IPS-18c (cell line): ENCODE measurements around the gene CTSF.

ENCODE experiments used
- H3K4me3 ChIP-seq: 2 replicates; pipeline ENCODE4 v1.7.0; 2013; ENCODE audit warnings: low read depth, mild to moderate bottlenecking, low read length, moderate library complexity; ENCODE audit not compliant: insufficient read depth
- H3K9me3 ChIP-seq: one replicate; pipeline ENCODE4 v1.6.1; 2013; ENCODE audit warnings: mild to moderate bottlenecking, low read length, moderate library complexity; ENCODE audit not compliant: control insufficient read depth, insufficient read depth

The CTSF gene

GRCh38 chr11:66564538-66564937 lies 3.9 kb downstream of the CTSF start:
- Histone ChIP-seq H3K4me3 (no peak overlapping the region), H3K9me3 (no peaks in the 10 kb centered on the region)

GRCh38 chr11:66563832-66564231 lies 4.6 kb downstream of the CTSF start:
- no peaks in the 10 kb centered on the region for H3K9me3 ChIP-seq
- no peak overlapping the region for H3K4me3 ChIP-seq

- Histone ChIP-seq H3K9me3 (no peaks in the 10 kb centered on the region), H3K4me3 (no peak overlapping the region)
Measured at GRCh38 chr11:66562907-66563583, 5.4 kb downstream of the CTSF start.

GRCh38 chr11:66562275-66562674 lies 6.1 kb downstream of the CTSF start:
- Histone ChIP-seq H3K4me3 (no peak overlapping the region), H3K9me3 (no peaks in the 10 kb centered on the region)

- Histone ChIP-seq H3K9me3 (no peaks in the 10 kb centered on the region), H3K4me3 (no peak overlapping the region)
Measured at GRCh38 chr11:66561975-66562248, 6.5 kb downstream of the CTSF start.

- no peak overlapping the region for H3K4me3 ChIP-seq
- no peaks in the 10 kb centered on the region for H3K9me3 ChIP-seq
Measured at GRCh38 chr11:66561178-66561974, 7.0 kb downstream of the CTSF start.

GRCh38 chr11:66559866-66560676 lies 8.3 kb downstream of the CTSF start:
- Histone ChIP-seq H3K4me3 (no peak overlapping the region), H3K9me3 (no peaks in the 10 kb centered on the region)

GRCh38 chr11:66559142-66559865 lies 9.1 kb downstream of the CTSF start:
- Histone ChIP-seq H3K4me3 (no peak overlapping the region), H3K9me3 (no peaks in the 10 kb centered on the region)

- Histone ChIP-seq H3K9me3 (no peaks in the 10 kb centered on the region), H3K4me3 (no peak overlapping the region)
Measured at GRCh38 chr11:66557733-66558326, 10.6 kb downstream of the CTSF start.

- no peaks in the 10 kb centered on the region for H3K9me3 ChIP-seq
- H3K4me3 ChIP-seq: no peak overlapping the region
Measured at GRCh38 chr11:66556086-66556485, 12.3 kb downstream of the CTSF start.

- Histone ChIP-seq H3K9me3 (no peaks in the 10 kb centered on the region), H3K4me3 (no peak overlapping the region)
Measured at GRCh38 chr11:66555416-66555815, 13.0 kb downstream of the CTSF start.

- H3K9me3 ChIP-seq: no peaks in the 10 kb centered on the region
- no peak overlapping the region for H3K4me3 ChIP-seq
Measured at GRCh38 chr11:66554602-66555001, 13.8 kb downstream of the CTSF start.

- Histone ChIP-seq H3K4me3 (no peak overlapping the region), H3K9me3 (no peaks in the 10 kb centered on the region)
Measured at GRCh38 chr11:66550887-66551286, 17.5 kb downstream of the CTSF start.

GRCh38 chr11:66549696-66550095 lies 18.7 kb downstream of the CTSF start:
- no peaks in the 10 kb centered on the region for H3K9me3 ChIP-seq
- H3K4me3 ChIP-seq: no peak overlapping the region

- no peaks in the 10 kb centered on the region for H3K9me3 ChIP-seq
- H3K4me3 ChIP-seq: no peak overlapping the region
Measured at GRCh38 chr11:66548774-66549630, 19.4 kb downstream of the CTSF start.

GRCh38 chr11:66548041-66548440 lies 20.4 kb downstream of the CTSF start:
- no peak overlapping the region; the same call in 1 of the 2 replicates for H3K4me3 ChIP-seq
- H3K9me3 ChIP-seq: no peaks in the 10 kb centered on the region
